Measurements from ENCODE around the gene C2CD4C.

GRCh38 chr19:390386-391206, 18.4 kb downstream of the C2CD4C start:
- TF ChIP-seq CTCF (IDR thresholded peaks at IDR 0.05): no peak
- TF ChIP-seq POLR2A (IDR thresholded peaks at IDR 0.05): no peak
- TF ChIP-seq EP300 (IDR thresholded peaks at IDR 0.05): no peak

Data from tibial nerve (tissue), 4 donors.